ENCODE results near the gene PRDM8.

DNA sequence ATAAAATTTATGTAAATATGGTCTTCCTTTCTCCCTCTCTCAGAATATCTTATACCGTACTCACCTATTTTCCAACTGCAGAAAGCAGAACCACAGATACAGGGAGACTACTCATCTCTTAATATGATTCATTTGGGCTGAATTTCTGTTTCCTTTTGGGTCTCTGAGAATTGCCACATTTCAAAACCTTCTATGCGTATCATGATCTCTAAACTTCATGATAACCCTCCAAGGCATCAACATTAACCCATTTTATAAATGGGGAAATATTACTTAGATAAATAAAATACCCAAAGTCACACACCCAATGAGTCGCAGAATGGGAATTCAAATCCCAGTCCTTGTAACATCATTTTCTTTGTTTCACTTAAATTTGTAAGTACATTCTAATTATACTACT is 16.6 kb upstream of the PRDM8 start:
- TF ChIP-seq, protein P1, sequence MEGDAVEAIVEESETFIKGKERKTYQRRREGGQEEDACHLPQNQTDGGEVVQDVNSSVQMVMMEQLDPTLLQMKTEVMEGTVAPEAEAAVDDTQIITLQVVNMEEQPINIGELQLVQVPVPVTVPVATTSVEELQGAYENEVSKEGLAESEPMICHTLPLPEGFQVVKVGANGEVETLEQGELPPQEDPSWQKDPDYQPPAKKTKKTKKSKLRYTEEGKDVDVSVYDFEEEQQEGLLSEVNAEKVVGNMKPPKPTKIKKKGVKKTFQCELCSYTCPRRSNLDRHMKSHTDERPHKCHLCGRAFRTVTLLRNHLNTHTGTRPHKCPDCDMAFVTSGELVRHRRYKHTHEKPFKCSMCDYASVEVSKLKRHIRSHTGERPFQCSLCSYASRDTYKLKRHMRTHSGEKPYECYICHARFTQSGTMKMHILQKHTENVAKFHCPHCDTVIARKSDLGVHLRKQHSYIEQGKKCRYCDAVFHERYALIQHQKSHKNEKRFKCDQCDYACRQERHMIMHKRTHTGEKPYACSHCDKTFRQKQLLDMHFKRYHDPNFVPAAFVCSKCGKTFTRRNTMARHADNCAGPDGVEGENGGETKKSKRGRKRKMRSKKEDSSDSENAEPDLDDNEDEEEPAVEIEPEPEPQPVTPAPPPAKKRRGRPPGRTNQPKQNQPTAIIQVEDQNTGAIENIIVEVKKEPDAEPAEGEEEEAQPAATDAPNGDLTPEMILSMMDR (IDR thresholded peaks at IDR 0.05) = no peak
- no peak for TF ChIP-seq EP300 (IDR thresholded peaks at IDR 0.05)

All from tibial nerve (tissue), 4 donors.